Uterus (tissue), 2 donors: ENCODE data around the gene FHAD1.

ENCODE experiments used
- POLR2A ChIP-seq, 2 donors: fragments of 450-650 bp; IDR thresholded peaks; one replicate each; pipeline ENCODE4 v1.6.1; 2016; ENCODE audit warnings: antibody characterized with exemption in 2 of 2, mild to moderate bottlenecking in 1 of 2, moderate library complexity in 1 of 2
- TF ChIP-seq, protein P1 (sequence below), 4 experiments: fragments of 200-600 bp in 2 of 4; fragments of 450-650 bp in 2 of 4; sonication (generic) in 2 of 4; IDR thresholded peaks; one replicate each; pipeline ENCODE4 v1.5.1; 2016 to 2019; ENCODE audit warnings: antibody characterized with exemption in 4 of 4, mild to moderate bottlenecking in 2 of 4, moderate library complexity in 1 of 4

DNA sequence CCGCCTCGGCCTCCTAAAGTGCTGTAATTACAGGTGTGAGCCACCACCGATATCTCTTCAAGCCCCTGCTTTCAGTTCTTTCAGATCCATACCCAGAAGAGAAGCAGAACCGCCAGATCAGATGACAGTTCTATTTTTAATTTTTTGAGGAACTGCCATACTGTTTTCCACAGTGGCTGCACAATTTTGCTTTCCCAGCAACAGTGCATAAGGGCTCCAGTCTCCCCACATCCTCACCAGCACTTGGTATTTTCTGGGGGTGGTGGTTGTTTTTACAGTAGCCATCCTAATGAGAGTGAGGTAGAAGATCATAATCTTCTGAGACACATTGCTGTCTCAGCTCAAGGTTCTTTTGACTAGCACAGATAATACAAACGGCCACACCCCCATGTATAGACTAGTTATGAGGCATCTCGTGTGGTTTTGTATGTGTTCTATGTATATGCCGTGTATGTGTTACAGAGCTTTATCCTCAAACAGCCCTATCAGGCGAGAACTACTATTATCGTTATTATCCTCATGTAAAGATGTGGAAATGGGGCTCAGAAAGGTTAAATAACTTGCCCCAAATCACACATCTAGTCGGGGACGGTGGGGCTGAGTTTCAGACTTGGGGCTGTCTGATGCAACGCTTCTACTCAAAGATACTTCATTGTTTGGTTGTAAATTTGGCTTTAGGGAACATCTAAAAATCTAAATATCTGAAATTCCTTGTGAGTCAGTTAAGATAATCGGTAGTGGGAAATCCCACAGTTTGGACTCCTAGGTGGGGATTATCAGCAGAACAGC is 12.0 kb downstream of the FHAD1 start:
- TF ChIP-seq POLR2A (IDR thresholded peaks at IDR 0.05), result no peak
- TF ChIP-seq, protein P1, sequence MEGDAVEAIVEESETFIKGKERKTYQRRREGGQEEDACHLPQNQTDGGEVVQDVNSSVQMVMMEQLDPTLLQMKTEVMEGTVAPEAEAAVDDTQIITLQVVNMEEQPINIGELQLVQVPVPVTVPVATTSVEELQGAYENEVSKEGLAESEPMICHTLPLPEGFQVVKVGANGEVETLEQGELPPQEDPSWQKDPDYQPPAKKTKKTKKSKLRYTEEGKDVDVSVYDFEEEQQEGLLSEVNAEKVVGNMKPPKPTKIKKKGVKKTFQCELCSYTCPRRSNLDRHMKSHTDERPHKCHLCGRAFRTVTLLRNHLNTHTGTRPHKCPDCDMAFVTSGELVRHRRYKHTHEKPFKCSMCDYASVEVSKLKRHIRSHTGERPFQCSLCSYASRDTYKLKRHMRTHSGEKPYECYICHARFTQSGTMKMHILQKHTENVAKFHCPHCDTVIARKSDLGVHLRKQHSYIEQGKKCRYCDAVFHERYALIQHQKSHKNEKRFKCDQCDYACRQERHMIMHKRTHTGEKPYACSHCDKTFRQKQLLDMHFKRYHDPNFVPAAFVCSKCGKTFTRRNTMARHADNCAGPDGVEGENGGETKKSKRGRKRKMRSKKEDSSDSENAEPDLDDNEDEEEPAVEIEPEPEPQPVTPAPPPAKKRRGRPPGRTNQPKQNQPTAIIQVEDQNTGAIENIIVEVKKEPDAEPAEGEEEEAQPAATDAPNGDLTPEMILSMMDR (IDR thresholded peaks at IDR 0.05), result no peak
